Measurements from ENCODE around the gene FPR3.

The FPR3 gene

GRCh38 chr19:51793994-51794393 is 963 bp upstream of the FPR3 start:
- TF ChIP-seq CTCF (IDR thresholded peaks at IDR 0.05; ENCODE audit: low read depth, low read length), result no peak
- no peak for DNase-seq (ENCODE audit: extremely low read depth, low read depth)

- TF ChIP-seq CTCF (IDR thresholded peaks at IDR 0.05; ENCODE audit: low read depth, low read length), result no peak
- no peak for DNase-seq (ENCODE audit: extremely low read depth, low read depth)
Measured at GRCh38 chr19:51796195-51796679, 1.3 kb downstream of the FPR3 start.

- TF ChIP-seq CTCF (IDR thresholded peaks at IDR 0.05; ENCODE audit: low read depth, low read length), result no peak
- no peak for DNase-seq (ENCODE audit: extremely low read depth, low read depth)
Measured at GRCh38 chr19:51797480-51797879, 2.5 kb downstream of the FPR3 start.

- DNase-seq (ENCODE audit: extremely low read depth, low read depth), result no peak
- no peak for TF ChIP-seq CTCF (IDR thresholded peaks at IDR 0.05; ENCODE audit: low read depth, low read length)
Measured at GRCh38 chr19:51798062-51798461, 3.1 kb downstream of the FPR3 start.

- peak; percentile 83 for DNase-seq (ENCODE audit: extremely low read depth, low read depth)
Measured at GRCh38 chr19:51799034-51799773, 4.2 kb downstream of the FPR3 start.

GRCh38 chr19:51799774-51800472 is 5.0 kb downstream of the FPR3 start:
- no peak for DNase-seq (ENCODE audit: extremely low read depth, low read depth)
- no peak for TF ChIP-seq CTCF (IDR thresholded peaks at IDR 0.05; ENCODE audit: low read depth, low read length)

More at GRCh38 chr19:51799034-51799773, 4.2 kb downstream of the FPR3 start:
- peak; percentile 13 for TF ChIP-seq CTCF (IDR thresholded peaks at IDR 0.05; ENCODE audit: low read depth, low read length)
